Gastroesophageal sphincter (tissue), 3 donors: ENCODE measurements around the gene MTARC2.

Experiments
- CTCF ChIP-seq, 4 experiments: fragments of 200-600 bp in 2 of 4; fragments of 450-650 bp in 2 of 4; sonication (generic) in 1 of 4; IDR thresholded peaks; one replicate each; pipeline ENCODE4 v1.5.1; 2017 to 2019; ENCODE audit warnings: antibody characterized with exemption in 4 of 4, mild to moderate bottlenecking in 2 of 4, moderate library complexity in 2 of 4
- EP300 ChIP-seq: sonication (generic); formaldehyde crosslinking; IDR thresholded peaks from one replicate; pipeline ENCODE4 v1.6.1; 2017; ENCODE audit warnings: antibody characterized with exemption, mild to moderate bottlenecking
- POLR2A ChIP-seq, 2 donors: fragments of 450-650 bp; IDR thresholded peaks; one replicate each; pipeline ENCODE4 v1.6.1; 2017; ENCODE audit warnings: antibody characterized with exemption in 2 of 2, mild to moderate bottlenecking in 2 of 2, moderate library complexity in 1 of 2
- POLR2AphosphoS5 ChIP-seq: sonication (generic); formaldehyde crosslinking; IDR thresholded peaks from one replicate; pipeline ENCODE4 v1.6.1; 2017; ENCODE audit warnings: antibody characterized with exemption

GRCh38 chr1:220809704-220810103 lies 61.6 kb downstream of the MTARC2 start:
- no peak for TF ChIP-seq CTCF (IDR thresholded peaks at IDR 0.05)
- TF ChIP-seq POLR2A (IDR thresholded peaks at IDR 0.05): no peak
- TF ChIP-seq EP300: no peak
- no peak for TF ChIP-seq POLR2AphosphoS5
